ENCODE data around the gene KDM8. TPM values are rescaled to one million over a fixed set of nuclear protein-coding genes. Genes with fewer than 3 reads are reported as not detected.

Gene KDM8
- total and polyA plus RNA-seq, 9 of the 15 experiments (the other 6 are each of a cell fraction or from before 2014, with no cell fraction given) = 0.61 to 9.1 (median 5.4) TPM

- TF ChIP-seq ZNF609 (CRISPR knock-in tag; IDR thresholded peaks at IDR 0.05; ENCODE audit: borderline replicate concordance) (no peak), ATF6 (CRISPR knock-in tag; IDR thresholded peaks at IDR 0.05) (no peak), TFE3 (CRISPR knock-in tag; IDR thresholded peaks at IDR 0.05) (no peak), GABPB2 (CRISPR knock-in tag; conservative IDR thresholded peaks at IDR 0.05) (no peak), ZNF175 (CRISPR knock-in tag; IDR thresholded peaks at IDR 0.05; ENCODE audit: low read depth) (no peak), HINFP (tag; conservative IDR thresholded peaks at IDR 0.05; ENCODE audit: low read depth) (no peak), CAMTA2 (CRISPR knock-in tag; conservative IDR thresholded peaks at IDR 0.05) (no peak), ASH1L (IDR thresholded peaks at IDR 0.05; ENCODE audit: borderline replicate concordance, low read depth, partially characterized antibody) (no peak), STAT6 (CRISPR knock-in tag; IDR thresholded peaks at IDR 0.05) (no peak), ZNF232 (CRISPR knock-in tag; IDR thresholded peaks at IDR 0.05) (no peak)
Observed at GRCh38 chr16:27203507-27204311, at the start of gene KDM8 (continued).

All from K562 (cell line).